Type B pancreatic cell (in vitro differentiated cells): ENCODE measurements around the gene MYEOV. TPM values are rescaled to one million over a fixed set of nuclear protein-coding genes. Genes with fewer than 3 reads are reported as not detected.

Source experiments
- DNase-seq: peaks from one replicate; pipeline ENCODE4 v3.0.0; 2021; ENCODE audit warnings: mixed read lengths; ENCODE audit not compliant: unreplicated experiment; ENCODE audit errors: extremely low spot score
- H3K27ac Mint-ChIP-seq: 2 replicates; pipeline ENCODE4 v1.8.0; 2021; ENCODE audit warnings: mild to moderate bottlenecking, mixed read lengths
- H3K27me3 Mint-ChIP-seq: 2 replicates; pipeline ENCODE4 v1.8.0; 2021; ENCODE audit warnings: mixed read lengths
- H3K36me3 Mint-ChIP-seq: 2 replicates; pipeline ENCODE4 v1.8.0; 2021; ENCODE audit warnings: mixed read lengths
- H3K4me1 Mint-ChIP-seq: one replicate; pipeline ENCODE4 v1.8.0; 2021; ENCODE audit warnings: mixed read lengths; ENCODE audit not compliant: unreplicated experiment
- H3K4me3 Mint-ChIP-seq: 2 replicates; pipeline ENCODE4 v1.8.0; 2021; ENCODE audit warnings: mild to moderate bottlenecking, mixed read lengths
- H3K9me3 Mint-ChIP-seq: 2 replicates; pipeline ENCODE4 v1.8.0; 2021; ENCODE audit warnings: mixed read lengths
- CTCF ChIP-seq: fragments of 200-600 bp; sonication (generic); conservative IDR thresholded peaks from 2 replicates; pipeline ENCODE4 v1.5.0; 2021; ENCODE audit warnings: antibody characterized with exemption, mild to moderate bottlenecking
- total RNA-seq: library from RNA; stranded (reverse); gene quantifications from 2 replicates; pipeline ENCODE4 v1.2.1, GENCODE V29; 2021; ENCODE audit warnings: low replicate concordance

The MYEOV gene
- total RNA-seq, 1 donor from 2014 or later, result 4.1 TPM

DNA sequence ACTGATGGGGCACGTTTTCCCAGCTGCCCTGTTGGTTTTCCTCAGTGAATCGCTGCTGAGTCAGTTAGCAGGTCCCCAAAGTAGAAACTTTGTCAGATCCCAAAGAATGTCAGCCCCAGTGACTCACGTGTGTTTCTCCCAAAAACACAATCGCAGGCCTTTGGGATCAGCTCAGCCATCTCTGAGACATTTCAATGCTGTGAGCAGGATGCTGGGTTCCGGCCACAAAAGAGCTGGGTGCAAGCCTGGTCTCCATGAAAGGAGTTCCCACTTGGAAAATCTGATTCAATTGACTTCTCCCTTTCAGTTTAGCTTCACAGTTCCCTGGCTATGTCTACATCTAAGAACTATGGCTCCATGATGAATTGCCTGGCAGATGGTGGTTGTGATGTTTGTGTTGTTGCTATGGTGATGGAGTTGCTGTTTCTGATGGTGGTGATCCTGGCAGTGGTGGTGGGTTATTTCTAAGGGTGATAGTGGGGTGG is 28.0 kb downstream of the MYEOV start:
- TF ChIP-seq CTCF, result no peak
- DNase-seq, result no peak
- Mint-ChIP-seq H3K27me3 (peaks cover 7% of the 10 kb centered on the region), H3K4me1 (no peaks in the 10 kb centered on the region), H3K9me3 (peaks cover 21% of the 10 kb centered on the region), H3K4me3 (no peak overlapping the region), H3K36me3 (peaks cover 3% of the 10 kb centered on the region), H3K27ac (no peak overlapping the region)

GRCh38 chr11:69325446-69325845 is 31.5 kb downstream of the MYEOV start:
- no peaks in the 10 kb centered on the region for H3K9me3 Mint-ChIP-seq
- no peak overlapping the region for H3K4me3 Mint-ChIP-seq
- no peak for TF ChIP-seq CTCF
- peak; percentile 60 for DNase-seq
- H3K27ac Mint-ChIP-seq, result no peak overlapping the region
- no peaks in the 10 kb centered on the region for H3K36me3 Mint-ChIP-seq
- no peaks in the 10 kb centered on the region for H3K4me1 Mint-ChIP-seq
- no peaks in the 10 kb centered on the region for H3K27me3 Mint-ChIP-seq

DNA sequence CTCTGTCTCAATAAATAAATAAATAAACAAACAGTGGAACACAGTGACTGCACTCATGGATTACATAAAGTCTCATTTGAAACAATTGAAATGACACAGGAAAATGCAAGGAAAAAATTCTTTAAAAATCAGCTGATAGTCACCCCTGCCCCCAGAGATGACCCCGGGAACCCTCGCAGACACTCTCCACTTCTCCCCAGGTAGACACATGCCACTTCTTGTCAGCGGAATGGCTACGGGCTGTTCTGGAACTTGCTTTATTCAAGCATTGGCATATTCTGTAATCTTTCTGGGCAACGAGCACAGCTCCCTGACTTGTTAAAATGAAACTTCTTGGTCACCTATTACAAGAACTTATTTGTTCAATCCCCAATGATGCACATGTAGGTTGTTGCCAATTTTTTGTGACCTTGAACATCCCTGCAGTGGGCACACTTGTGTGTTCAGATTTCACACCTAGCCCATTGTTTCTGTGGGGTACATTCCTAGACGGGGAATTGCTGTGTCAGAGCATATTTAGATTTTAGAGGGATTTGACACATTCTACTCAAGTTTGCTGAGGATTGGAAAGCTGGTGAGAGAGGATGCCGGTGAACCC is 32.8 kb downstream of the MYEOV start:
- Mint-ChIP-seq H3K27me3 (no peaks in the 10 kb centered on the region), H3K36me3 (no peaks in the 10 kb centered on the region), H3K4me1 (no peaks in the 10 kb centered on the region), H3K4me3 (no peak overlapping the region), H3K9me3 (no peaks in the 10 kb centered on the region), H3K27ac (no peak overlapping the region)
- peak; percentile 22 for DNase-seq
- TF ChIP-seq CTCF, result no peak

- no peaks in the 10 kb centered on the region for H3K9me3 Mint-ChIP-seq
- no peak overlapping the region for H3K4me3 Mint-ChIP-seq
- H3K4me1 Mint-ChIP-seq, result no peaks in the 10 kb centered on the region
- H3K27me3 Mint-ChIP-seq, result no peaks in the 10 kb centered on the region
- peak; percentile 53 for DNase-seq
- no peaks in the 10 kb centered on the region for H3K36me3 Mint-ChIP-seq
- TF ChIP-seq CTCF, result no peak
- H3K27ac Mint-ChIP-seq, result no peak overlapping the region
Measured at GRCh38 chr11:69327741-69328191, 33.8 kb downstream of the MYEOV start.

DNA sequence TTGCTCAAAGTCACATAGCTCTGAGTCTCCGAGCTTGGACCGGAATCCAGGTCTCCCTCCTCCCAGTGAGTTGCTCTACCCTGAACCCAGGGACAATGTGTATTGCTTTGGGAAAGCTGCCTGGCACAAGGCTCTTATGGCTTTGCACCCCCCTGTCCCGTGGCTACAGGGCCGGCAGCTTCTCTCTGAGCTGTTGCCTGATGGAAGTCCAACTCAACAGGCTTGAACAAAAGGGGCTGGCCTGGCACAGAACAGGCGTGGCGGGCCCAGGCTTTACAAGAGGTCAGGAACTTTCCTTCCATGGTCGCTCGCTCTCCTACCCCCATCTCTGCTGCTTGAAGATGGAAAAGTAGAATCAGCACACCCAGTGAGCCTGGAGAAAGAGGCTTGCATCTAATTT is 34.3 kb downstream of the MYEOV start:
- TF ChIP-seq CTCF, result no peak
- Mint-ChIP-seq H3K9me3 (no peaks in the 10 kb centered on the region), H3K4me1 (no peaks in the 10 kb centered on the region), H3K4me3 (no peak overlapping the region), H3K27ac (no peak overlapping the region), H3K27me3 (no peaks in the 10 kb centered on the region), H3K36me3 (no peaks in the 10 kb centered on the region)
- DNase-seq, result no peak
